Measurements from ENCODE around the gene ALKBH3.

ALKBH3 gene

GRCh38 chr11:43898574-43898973 lies 17.9 kb downstream of the ALKBH3 start:
- DNase-seq = no peak

- DNase-seq = no peak
Measured at GRCh38 chr11:43899094-43899493, 18.5 kb downstream of the ALKBH3 start.

- no peak for DNase-seq
Measured at GRCh38 chr11:43901551-43901950, 20.9 kb downstream of the ALKBH3 start.

GRCh38 chr11:43903078-43903477 lies 22.4 kb downstream of the ALKBH3 start:
- DNase-seq = no peak

DNA sequence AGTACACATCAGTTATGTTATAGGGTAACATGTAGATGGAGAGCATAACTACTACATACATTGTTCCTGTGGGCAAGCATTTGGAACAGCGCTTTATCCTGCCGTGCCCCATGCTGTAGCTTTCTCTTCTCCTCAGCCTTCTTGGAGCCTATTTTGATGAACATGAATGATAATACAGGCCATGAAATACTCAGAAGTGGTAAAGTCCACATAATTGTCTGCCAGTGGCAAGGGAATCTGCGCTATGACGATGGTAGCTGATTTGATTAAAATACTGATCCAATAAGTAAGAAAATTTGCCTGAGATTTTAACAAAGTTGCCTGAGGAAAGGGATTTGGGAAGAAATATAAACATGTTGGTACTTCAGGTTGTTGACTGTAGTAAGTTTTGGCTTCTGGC lies 23.3 kb downstream of the ALKBH3 start:
- no peak for DNase-seq

- DNase-seq = no peak
Measured at GRCh38 chr11:43904742-43905535, 24.3 kb downstream of the ALKBH3 start.

DNA sequence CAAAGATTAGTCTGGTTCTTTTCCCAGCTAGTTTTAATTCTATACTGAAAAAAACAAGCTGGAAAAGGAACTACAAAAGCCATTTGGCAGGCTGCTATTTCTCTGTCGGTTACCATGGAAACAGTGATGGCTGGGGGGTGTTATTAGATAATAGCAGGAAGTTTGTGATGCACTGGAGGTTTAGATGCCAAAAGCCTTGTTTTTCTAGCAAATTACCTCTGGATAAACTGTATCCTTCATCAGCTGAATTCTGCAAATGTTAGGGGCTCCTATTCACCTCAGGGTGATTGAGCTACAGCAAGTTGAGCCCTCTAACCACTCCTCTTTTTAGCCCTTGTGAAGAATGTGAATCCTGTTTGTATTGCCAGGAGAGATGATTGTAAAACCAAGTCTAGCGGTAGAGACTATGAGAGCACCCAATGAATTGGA lies 25.2 kb downstream of the ALKBH3 start:
- no peak for DNase-seq

DNA sequence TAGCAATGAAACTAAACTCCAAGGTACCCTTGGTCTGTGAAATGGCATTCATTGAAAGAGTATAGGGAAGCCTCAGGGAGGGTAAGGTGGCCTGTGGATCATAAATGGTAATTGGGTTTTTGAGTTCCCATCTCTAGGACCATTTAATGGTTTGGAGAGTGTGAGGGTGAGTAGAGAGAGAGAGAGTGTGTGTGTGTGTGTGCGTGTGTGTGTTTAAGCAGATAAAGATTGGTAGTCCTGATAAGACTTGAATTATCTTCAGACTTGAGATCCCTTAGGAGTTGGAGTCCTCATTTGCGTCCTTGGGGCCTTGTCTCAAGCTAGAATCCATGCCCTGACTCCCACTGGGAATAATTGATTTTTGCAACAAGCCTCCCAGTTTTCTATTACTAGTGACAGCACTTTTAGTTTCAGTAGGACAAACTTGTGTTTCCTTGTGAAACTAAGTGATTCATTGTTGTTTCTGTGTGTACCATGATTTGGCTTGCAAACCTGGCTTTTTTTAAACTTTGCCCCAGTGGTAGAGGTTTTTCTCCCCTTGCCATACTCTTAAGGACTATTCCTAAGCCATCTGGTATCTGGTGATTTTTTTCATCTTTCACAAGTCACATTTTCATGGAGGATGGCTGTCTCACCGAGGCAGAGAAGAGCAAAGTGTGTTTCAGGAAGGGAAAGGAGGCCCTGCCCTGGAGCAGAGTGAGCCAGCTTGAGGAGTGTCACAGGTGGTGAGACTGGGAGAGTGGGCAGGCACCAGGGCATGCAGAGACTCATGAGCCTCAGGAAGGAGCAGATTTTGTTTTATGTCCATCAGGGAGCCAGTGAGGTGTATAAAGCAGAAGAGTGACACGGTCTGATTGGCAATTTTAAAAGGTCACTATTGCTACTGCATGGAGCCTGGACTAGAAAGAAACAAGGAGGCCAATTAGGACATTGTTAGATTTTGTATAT lies 26.7 kb downstream of the ALKBH3 start:
- no peak for DNase-seq

GRCh38 chr11:43908191-43908590 lies 27.6 kb downstream of the ALKBH3 start:
- DNase-seq = no peak

GRCh38 chr11:43908683-43909082 lies 28.1 kb downstream of the ALKBH3 start:
- DNase-seq = no peak

DNA sequence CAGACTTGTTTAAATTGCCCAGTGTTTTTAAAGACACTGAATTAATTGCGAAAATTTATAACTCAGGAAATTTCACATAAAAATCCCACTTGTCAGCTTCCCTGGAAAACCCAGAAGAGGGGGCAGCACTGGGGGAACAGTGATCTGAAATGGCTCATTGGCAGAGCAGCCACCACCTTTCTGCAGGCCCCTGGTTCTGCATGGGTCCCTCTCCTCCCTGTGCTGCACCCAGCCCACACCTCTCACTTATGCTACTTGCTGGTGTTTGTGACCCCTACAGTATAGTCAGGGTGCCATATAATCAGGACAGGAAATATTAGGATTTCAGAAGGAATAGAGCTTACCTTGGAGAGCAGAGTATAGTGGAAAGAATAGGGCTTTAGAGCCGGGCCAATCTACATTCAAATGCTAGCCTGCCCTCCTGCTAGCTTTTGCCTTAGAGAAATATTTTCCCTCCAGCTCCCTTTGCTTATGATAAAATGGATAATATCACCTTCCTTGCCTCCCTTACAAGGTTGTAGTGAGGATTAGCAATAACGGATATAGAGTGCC lies 33.3 kb downstream of the ALKBH3 start:
- DNase-seq = no peak

GRCh38 chr11:43914466-43914865 lies 33.8 kb downstream of the ALKBH3 start:
- no peak for DNase-seq

DNA sequence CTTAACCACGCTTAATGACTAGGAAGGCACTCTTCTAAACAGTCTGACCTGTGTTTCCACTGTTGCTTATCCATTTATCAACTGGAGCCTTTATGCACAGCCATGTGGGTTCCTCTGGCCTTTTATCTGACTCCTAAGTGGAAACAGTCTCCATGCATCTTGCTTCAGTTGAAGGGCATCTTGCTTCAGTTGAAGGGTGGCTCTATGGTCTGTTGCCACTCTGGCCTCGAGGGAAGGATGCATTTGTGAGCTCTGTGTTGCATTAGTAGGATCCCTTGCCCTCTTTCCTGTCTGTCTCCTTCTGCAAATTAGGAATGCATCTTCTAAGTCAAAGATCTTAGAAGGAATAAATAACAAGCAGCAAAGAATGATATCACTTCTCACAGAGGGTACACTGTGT lies 36.0 kb downstream of the ALKBH3 start:
- no peak for DNase-seq

- no peak for DNase-seq
Measured at GRCh38 chr11:43917851-43918250, 37.2 kb downstream of the ALKBH3 start.

DNA sequence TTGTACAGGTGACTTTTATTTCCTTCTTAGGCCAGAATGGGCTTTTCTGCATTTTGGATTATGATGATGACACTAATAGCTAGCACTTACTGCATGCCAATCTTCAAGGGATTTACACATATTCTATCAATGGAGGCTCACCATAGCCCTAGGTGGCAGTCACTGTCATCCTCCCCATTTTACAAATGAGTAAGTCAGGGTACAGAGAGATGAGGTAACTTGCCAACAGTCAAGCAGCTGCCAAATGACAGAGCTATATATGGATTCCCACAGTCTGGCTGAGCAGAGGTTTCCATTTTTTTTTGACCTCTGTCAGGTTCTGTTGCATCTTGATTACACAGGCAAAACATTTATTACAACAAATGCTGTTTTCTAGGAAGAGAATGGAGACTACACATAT lies 38.0 kb downstream of the ALKBH3 start:
- no peak for DNase-seq

DNA sequence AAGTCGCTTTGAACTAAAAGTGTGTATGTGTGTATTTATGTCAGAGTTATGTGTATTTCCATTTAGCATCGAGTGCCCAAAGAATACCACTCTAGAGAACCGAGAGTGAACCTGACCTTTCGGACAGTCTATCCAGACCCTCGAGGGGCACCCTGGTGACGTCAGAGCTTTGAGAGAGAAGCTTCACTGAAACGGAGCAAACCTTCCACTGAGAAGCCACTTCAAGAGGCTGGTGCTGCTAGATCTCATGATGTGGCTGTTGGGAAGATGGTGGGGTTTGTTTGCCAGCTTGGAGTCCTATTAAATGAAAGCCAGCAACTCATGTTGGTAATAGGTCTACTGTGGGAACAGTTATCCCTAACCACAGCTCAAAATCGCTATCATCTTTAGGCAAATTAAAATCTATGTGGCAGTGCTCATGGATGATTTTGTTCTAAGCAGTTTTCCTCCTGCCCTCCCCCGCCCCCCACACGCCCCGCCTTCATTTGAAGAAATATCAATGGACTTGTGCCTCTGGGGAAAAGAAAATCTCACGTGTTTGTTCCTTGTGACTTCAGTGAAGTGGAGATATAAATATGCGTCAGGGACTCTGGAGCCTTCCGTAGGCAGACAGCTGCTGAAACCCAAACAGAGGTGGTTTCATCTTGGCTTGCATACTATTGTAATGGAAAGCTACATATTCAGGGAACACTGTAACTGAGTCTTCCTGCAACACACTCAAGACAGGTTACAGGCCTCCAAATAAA lies 39.4 kb downstream of the ALKBH3 start:
- no peak for DNase-seq

DNA sequence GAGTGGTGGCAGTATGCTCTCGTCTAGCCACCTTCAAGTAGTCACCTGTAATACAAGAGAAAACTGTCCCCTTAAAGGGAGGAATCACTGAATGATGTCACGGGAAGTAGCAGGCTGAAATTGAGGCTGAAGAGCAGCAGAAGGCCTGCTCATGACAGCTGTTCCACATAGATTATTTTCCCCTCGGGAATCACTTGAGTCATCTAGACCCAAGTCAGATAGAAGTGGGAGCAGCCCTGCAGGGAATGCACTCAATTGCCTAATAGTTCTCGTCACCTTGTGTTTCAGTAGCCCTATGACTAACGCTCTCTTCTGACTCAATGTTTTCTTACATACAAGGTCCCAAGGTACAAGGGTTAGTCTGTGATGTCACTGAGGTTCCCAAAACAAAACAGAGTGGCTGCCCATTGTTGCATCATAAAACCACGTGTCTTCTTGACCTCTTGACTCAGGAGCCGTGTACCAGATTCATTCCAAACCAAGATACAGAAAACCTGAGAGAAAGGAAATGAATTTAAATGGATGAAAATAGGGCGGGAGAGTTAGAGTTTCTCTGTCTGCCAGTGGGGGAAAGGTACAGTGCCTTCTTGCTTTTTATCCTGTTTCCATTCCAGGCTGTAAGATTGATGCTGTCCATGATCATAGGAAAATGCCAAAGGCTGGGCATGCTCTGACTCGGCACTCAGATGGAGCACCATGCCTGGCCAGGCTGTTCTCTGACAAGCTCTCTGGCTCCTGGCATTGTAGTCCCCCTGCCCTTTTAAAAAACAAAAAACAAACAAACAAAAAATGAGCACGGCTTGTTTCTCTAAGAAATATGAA lies 40.2 kb downstream of the ALKBH3 start:
- DNase-seq = no peak

GRCh38 chr11:43921561-43922294 lies 41.1 kb downstream of the ALKBH3 start:
- DNase-seq = no peak

GRCh38 chr11:43922295-43922648 lies 41.6 kb downstream of the ALKBH3 start:
- DNase-seq = no peak

- no peak for DNase-seq
Measured at GRCh38 chr11:43922744-43923405, 42.2 kb downstream of the ALKBH3 start.
